Measurements from ENCODE around the gene CAPN5.

The CAPN5 gene

GRCh38 chr11:77171254-77171653, 104.5 kb downstream of the CAPN5 start:
- POLR2A ChIA-PET, result no interaction called here
- CTCF ChIA-PET, result no interaction called here
- DNase-seq (ENCODE audit: extremely low spot score), result no peak
- TF ChIP-seq CTCF (IDR thresholded peaks at IDR 0.05; ENCODE audit: control extremely low read depth, extremely low read depth, low read depth, missing control alignments), result no peak

GRCh38 chr11:77171885-77172665, 105.3 kb downstream of the CAPN5 start:
- no peak for TF ChIP-seq CTCF (IDR thresholded peaks at IDR 0.05; ENCODE audit: control extremely low read depth, extremely low read depth, low read depth, missing control alignments)
- CTCF ChIA-PET, result interaction anchor here (1.4 kb wide), 1 partner anchor 45 kb away, joined by 3 read pairs; no protein-coding TSS in a partner anchor
- no peak for DNase-seq (ENCODE audit: extremely low spot score)
- POLR2A ChIA-PET, result no interaction called here

- no peak for TF ChIP-seq CTCF (IDR thresholded peaks at IDR 0.05; ENCODE audit: control extremely low read depth, extremely low read depth, low read depth, missing control alignments)
- POLR2A ChIA-PET, result no interaction called here
- no peak for DNase-seq (ENCODE audit: extremely low spot score)
- CTCF ChIA-PET, result interaction anchor here (1.4 kb wide), 1 partner anchor 46 kb away, joined by 3 read pairs; no protein-coding TSS in a partner anchor
Observed at GRCh38 chr11:77172666-77172982, 105.9 kb downstream of the CAPN5 start.

GRCh38 chr11:77173494-77173893, 106.7 kb downstream of the CAPN5 start:
- no peak for DNase-seq (ENCODE audit: extremely low spot score)
- POLR2A ChIA-PET, result no interaction called here
- CTCF ChIA-PET, result interaction anchor here (0.9 to 1.2 kb wide), 2 partner anchors 13 to 375 kb away, joined by 3 read pairs; no protein-coding TSS in a partner anchor
- no peak for TF ChIP-seq CTCF (IDR thresholded peaks at IDR 0.05; ENCODE audit: control extremely low read depth, extremely low read depth, low read depth, missing control alignments)

GRCh38 chr11:77174559-77174958, 107.8 kb downstream of the CAPN5 start:
- no peak for DNase-seq (ENCODE audit: extremely low spot score)
- CTCF ChIA-PET, result interaction anchor here (0.9 to 1.3 kb wide), 4 partner anchors 9 to 374 kb away, joined by 3 to 6 read pairs (median 3); partner anchors contain the start of gene MYO7A
- POLR2A ChIA-PET, result no interaction called here
- no peak for TF ChIP-seq CTCF (IDR thresholded peaks at IDR 0.05; ENCODE audit: control extremely low read depth, extremely low read depth, low read depth, missing control alignments)

- ChIA-PET POLR2A (no interaction called here), CTCF (interaction anchor here (1.2 to 1.3 kb wide), 3 partner anchors 10 to 48 kb away, joined by 3 to 6 read pairs (median 5); partner anchors contain the start of gene MYO7A)
- no peak for TF ChIP-seq CTCF (IDR thresholded peaks at IDR 0.05; ENCODE audit: control extremely low read depth, extremely low read depth, low read depth, missing control alignments)
Observed at GRCh38 chr11:77175021-77175842, 108.5 kb downstream of the CAPN5 start.

More at GRCh38 chr11:77175021-77175842, 108.5 kb downstream of the CAPN5 start:
- DNase-seq (ENCODE audit: extremely low spot score), result no peak

Measured in GM10248 (cell line).